ENCODE measurements around the gene CLIC4.
"Not testable (repeated sequence)": the region's sequence is repeated elsewhere in the genome, so short reads cannot be mapped to it uniquely, and the experiment has no call there.

The CLIC4 gene

GRCh38 chr1:24720152-24720551, 25.1 kb upstream of the CLIC4 start:
- DNase-seq, result no peak

- DNase-seq, result no peak
Measured at GRCh38 chr1:24721533-24721932, 23.7 kb upstream of the CLIC4 start.

- not testable (repeated sequence) for DNase-seq
Measured at GRCh38 chr1:24722073-24723035, 22.9 kb upstream of the CLIC4 start.

- DNase-seq, result no peak
Measured at GRCh38 chr1:24724345-24725208, 20.7 kb upstream of the CLIC4 start.

- DNase-seq, result no peak
Measured at GRCh38 chr1:24725209-24725651, 20.0 kb upstream of the CLIC4 start.

GRCh38 chr1:24726741-24727140, 18.5 kb upstream of the CLIC4 start:
- DNase-seq, result no peak

GRCh38 chr1:24727501-24728216, 17.6 kb upstream of the CLIC4 start:
- no peak for DNase-seq

- DNase-seq, result no peak
Measured at GRCh38 chr1:24728982-24729381, 16.3 kb upstream of the CLIC4 start.

GRCh38 chr1:24732186-24732885, 12.9 kb upstream of the CLIC4 start:
- DNase-seq, result no peak

- not testable (repeated sequence) for DNase-seq
Measured at GRCh38 chr1:24733342-24733741, 11.9 kb upstream of the CLIC4 start.

GRCh38 chr1:24735156-24735508, 10.1 kb upstream of the CLIC4 start:
- DNase-seq, result no peak

GRCh38 chr1:24735509-24736375, 9.5 kb upstream of the CLIC4 start:
- DNase-seq, result peak; percentile 31

- DNase-seq, result no peak
Measured at GRCh38 chr1:24737368-24738117, 7.7 kb upstream of the CLIC4 start.

GRCh38 chr1:24739241-24739640, 6.0 kb upstream of the CLIC4 start:
- no peak for DNase-seq

GRCh38 chr1:24742090-24742938, 2.9 kb upstream of the CLIC4 start:
- DNase-seq, result no peak

GRCh38 chr1:24743404-24744211, 1.6 kb upstream of the CLIC4 start:
- DNase-seq, result peak; percentile 85

- peak; percentile 18 for DNase-seq
Measured at GRCh38 chr1:24745711-24746413, 615 bp downstream of the CLIC4 start.
